ENCODE measurements around the gene SARNP. TPM values are rescaled to one million over a fixed set of nuclear protein-coding genes. Genes with fewer than 3 reads are reported as not detected.
A peak's percentile ranks its signal among the peaks of the same experiment; 100 is the strongest.

SARNP gene
- total and polyA plus RNA-seq, 2 experiments from 2014 or later, result 103 to 118 TPM

DNA sequence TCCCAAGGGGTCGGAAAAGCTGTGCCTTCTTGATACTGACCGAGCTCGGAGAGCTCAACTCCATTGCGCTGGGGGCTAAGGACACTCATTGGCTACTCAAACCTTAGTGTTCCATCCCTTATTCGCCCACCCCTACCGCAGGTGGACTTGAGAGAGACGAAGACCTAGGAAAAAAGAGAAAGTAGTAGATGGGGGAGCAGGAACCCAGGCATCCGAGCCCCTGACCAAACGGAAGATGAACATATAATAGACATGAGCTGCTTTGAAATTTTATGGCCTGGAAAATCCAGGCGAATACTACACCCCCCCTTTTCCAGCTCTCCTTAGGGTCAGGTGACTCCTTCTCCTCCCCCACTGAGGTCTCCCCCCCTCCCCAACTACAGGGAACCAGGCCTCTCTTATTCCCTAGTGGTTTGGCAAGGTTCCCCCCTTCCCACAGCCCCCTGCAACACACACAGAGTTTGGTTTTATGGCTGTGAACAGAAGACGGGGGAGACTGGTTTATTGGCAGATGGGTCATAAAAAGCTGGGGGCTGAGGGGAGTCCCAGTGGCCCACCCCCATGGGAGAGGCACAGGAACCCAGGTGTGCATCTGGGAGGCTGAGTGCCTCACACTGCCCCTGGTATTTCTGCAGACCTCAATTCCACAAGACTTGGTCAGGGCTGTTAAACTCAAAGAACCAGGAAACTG, 73.0 kb downstream of the SARNP start:
- peak overlapping the region; percentile 35 for H2AFZ ChIP-seq
- 6% methylated on average over 10 of the region's 11 CpGs for WGBS (ENCODE audit: low lambda C conversion rate, missing lambda C conversion rate)
- H3K79me2 ChIP-seq, result peaks cover 20% of the 10 kb centered on the region
- H3K4me2 ChIP-seq, result peak overlapping the region; percentile 97
- peak overlapping the region; percentile 99 for H3K4me3 ChIP-seq
- H3K36me3 ChIP-seq (replicated peaks; ENCODE audit: insufficient read depth, low read depth), result no peaks in the 10 kb centered on the region
- H3K27me3 ChIP-seq, result no peaks in the 10 kb centered on the region
- H4K20me1 ChIP-seq (ENCODE audit: insufficient read depth, poor library complexity, severe bottlenecking), result no peaks in the 10 kb centered on the region
- H3K27ac ChIP-seq, result peak overlapping the region; percentile 66
- no peak for TF ChIP-seq EZH2 (IDR thresholded peaks at IDR 0.05; ENCODE audit: borderline replicate concordance)
- TF ChIP-seq EZH2phosphoT487 (IDR thresholded peaks at IDR 0.05; ENCODE audit: low read depth, severe bottlenecking, unreplicated experiment), result no peak
- TF ChIP-seq, protein P1, sequence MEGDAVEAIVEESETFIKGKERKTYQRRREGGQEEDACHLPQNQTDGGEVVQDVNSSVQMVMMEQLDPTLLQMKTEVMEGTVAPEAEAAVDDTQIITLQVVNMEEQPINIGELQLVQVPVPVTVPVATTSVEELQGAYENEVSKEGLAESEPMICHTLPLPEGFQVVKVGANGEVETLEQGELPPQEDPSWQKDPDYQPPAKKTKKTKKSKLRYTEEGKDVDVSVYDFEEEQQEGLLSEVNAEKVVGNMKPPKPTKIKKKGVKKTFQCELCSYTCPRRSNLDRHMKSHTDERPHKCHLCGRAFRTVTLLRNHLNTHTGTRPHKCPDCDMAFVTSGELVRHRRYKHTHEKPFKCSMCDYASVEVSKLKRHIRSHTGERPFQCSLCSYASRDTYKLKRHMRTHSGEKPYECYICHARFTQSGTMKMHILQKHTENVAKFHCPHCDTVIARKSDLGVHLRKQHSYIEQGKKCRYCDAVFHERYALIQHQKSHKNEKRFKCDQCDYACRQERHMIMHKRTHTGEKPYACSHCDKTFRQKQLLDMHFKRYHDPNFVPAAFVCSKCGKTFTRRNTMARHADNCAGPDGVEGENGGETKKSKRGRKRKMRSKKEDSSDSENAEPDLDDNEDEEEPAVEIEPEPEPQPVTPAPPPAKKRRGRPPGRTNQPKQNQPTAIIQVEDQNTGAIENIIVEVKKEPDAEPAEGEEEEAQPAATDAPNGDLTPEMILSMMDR (IDR thresholded peaks at IDR 0.05; ENCODE audit: poor library complexity), result no peak
- H3K9me2 ChIP-seq (replicated peaks; ENCODE audit: insufficient read depth), result no peaks in the 10 kb centered on the region
- H3K4me1 ChIP-seq (ENCODE audit: insufficient read depth), result peaks cover 21% of the 10 kb centered on the region
- no peaks in the 10 kb centered on the region for H3K9me3 ChIP-seq (ENCODE audit: low read depth)
- peak; percentile 25 for DNase-seq (ENCODE audit: low spot score)

- H3K27me3 ChIP-seq, result no peaks in the 10 kb centered on the region
- WGBS (ENCODE audit: low lambda C conversion rate, missing lambda C conversion rate), result 2% methylated on average over 45 of the region's 73 CpGs
- H3K27ac ChIP-seq, result peak overlapping the region; percentile 66
- peak; percentile 83 for DNase-seq (ENCODE audit: low spot score)
- H3K4me1 ChIP-seq (ENCODE audit: insufficient read depth), result peaks cover 21% of the 10 kb centered on the region
- peaks cover 20% of the 10 kb centered on the region for H3K79me2 ChIP-seq
- no peaks in the 10 kb centered on the region for H4K20me1 ChIP-seq (ENCODE audit: insufficient read depth, poor library complexity, severe bottlenecking)
- no peaks in the 10 kb centered on the region for H3K9me2 ChIP-seq (replicated peaks; ENCODE audit: insufficient read depth)
- peak overlapping the region; percentile 99 for H3K4me3 ChIP-seq
- no peaks in the 10 kb centered on the region for H3K36me3 ChIP-seq (replicated peaks; ENCODE audit: insufficient read depth, low read depth)
- H3K4me2 ChIP-seq, result peak overlapping the region; percentile 97
- H2AFZ ChIP-seq, result peak overlapping the region; percentile 35
- no peaks in the 10 kb centered on the region for H3K9me3 ChIP-seq (ENCODE audit: low read depth)
- TF ChIP-seq EZH2phosphoT487 (IDR thresholded peaks at IDR 0.05; ENCODE audit: low read depth, severe bottlenecking, unreplicated experiment) (no peak), EZH2 (IDR thresholded peaks at IDR 0.05; ENCODE audit: borderline replicate concordance) (no peak)
- TF ChIP-seq, protein P1 (IDR thresholded peaks at IDR 0.05; ENCODE audit: poor library complexity), result no peak
Measured at GRCh38 chr12:55743406-55744339, 73.9 kb downstream of the SARNP start.

- Histone ChIP-seq H3K27ac (peak within 1 kb of the TSS; percentile 88), H3K4me3 (peak within 1 kb of the TSS; percentile 99), H3K4me1 (ENCODE audit: insufficient read depth) (peaks cover 21% of the 10 kb centered on the region), H2AFZ (peak within 1 kb of the TSS; percentile 71), H3K9me2 (replicated peaks; ENCODE audit: insufficient read depth) (no peaks in the 10 kb centered on the region), H3K79me2 (peaks cover 18% of the 10 kb centered on the region), H3K4me2 (peak within 1 kb of the TSS; percentile 97), H3K27me3 (no peaks in the 10 kb centered on the region), H3K9me3 (ENCODE audit: low read depth) (no peaks in the 10 kb centered on the region), H3K36me3 (replicated peaks; ENCODE audit: insufficient read depth, low read depth) (no peaks in the 10 kb centered on the region), H4K20me1 (ENCODE audit: insufficient read depth, poor library complexity, severe bottlenecking) (no peaks in the 10 kb centered on the region)
- WGBS (ENCODE audit: low lambda C conversion rate, missing lambda C conversion rate), result under 1% methylated on average over 17 of the region's 53 CpGs
- no peak for TF ChIP-seq EZH2phosphoT487 (IDR thresholded peaks at IDR 0.05; ENCODE audit: low read depth, severe bottlenecking, unreplicated experiment)
- no peak for TF ChIP-seq EZH2 (IDR thresholded peaks at IDR 0.05; ENCODE audit: borderline replicate concordance)
- TF ChIP-seq, protein P1 (IDR thresholded peaks at IDR 0.05; ENCODE audit: poor library complexity), result no peak
- peak; percentile 93 for DNase-seq (ENCODE audit: low spot score)
Measured at GRCh38 chr12:55742719-55743405, 74.7 kb downstream of the SARNP start, which contains the start of gene GDF11. TSS of gene GDF11 (plus strand) at chr12:55743122. CDS start at chr12:55743317, 195 bp downstream.

Data from hepatocyte (in vitro differentiated cells).